Stimulated activated CD4-positive, alpha-beta T cell treated with anti-CD3 and anti-CD28 coated beads, TNF-alpha, amount 100 ng/mL, for 4 hours (primary cell): Measurements from ENCODE around the gene PSMG4.

ENCODE experiments used
- DNase-seq, 3 experiments: peaks; one replicate each; pipeline ENCODE4 v3.0.0-alpha.2; 2020; ENCODE audit warnings: low read depth in 3 of 3

Gene PSMG4

DNA sequence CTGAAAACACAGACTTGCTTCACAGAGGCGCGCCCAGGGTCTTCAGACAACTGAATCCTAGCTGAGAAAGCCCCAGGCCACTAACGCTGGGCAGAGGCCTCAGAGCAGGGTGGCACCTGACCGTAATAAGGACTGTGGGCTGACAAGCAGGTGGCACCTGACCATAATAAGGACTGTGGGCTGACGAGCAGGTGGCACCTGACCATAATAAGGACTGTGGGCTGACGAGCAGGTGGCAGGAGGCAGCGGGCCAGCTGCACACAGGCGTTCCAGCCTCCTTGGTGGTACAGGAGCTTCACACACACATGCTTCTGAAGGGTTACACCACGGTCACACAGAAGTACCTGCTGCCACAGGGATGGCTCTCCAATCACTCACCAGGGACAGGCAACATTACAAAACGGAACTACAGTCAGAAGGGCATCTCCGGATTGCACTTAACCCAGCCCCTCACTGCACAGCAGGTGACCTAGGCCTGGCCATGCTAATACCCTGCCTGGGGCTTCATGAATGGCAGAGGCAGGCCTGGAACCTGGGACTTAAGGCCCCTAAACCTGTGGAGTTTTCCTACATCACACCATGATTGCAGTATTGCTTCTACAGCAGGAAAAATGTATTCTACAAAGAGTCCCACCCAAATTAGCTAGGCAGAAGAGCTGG lies 50.8 kb downstream of the PSMG4 start:
- no peak for DNase-seq

DNA sequence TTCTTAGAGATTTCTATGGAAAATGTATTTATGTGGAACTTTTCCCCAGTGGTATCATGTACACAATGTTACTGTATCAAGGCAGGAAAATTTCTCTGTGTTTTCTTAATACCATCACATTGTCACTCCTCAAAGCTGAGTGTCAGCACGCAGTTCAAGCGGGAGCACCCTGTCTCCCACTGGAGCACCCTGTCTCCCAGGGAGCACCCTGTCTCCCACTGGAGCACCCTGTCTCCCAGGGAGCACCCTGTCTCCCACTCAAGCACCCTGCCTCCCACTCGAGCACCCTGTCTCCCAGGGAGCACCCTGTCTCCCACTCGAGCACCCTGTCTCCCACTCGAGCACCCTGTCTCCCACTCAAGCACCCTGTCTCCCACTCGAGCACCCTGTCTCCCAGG lies 51.3 kb downstream of the PSMG4 start:
- DNase-seq, result no peak

DNA sequence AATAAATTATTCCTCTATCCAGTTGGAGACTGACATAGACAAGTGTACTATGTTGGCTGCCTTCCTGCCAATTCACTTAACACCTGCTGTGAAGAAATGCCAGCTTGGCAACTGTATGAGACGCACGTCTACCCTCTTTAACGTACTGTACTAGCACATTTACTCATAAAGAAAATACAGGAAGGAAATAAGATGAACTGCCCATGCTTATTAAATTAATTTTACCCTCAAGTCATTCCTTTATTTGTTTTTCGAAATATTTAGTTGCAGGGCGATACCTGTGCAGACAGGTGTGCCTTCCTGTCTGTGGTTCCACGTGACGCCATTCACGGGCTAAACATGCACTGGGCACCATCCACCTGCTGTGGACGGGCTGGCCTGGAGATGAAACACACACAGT lies 52.0 kb downstream of the PSMG4 start:
- DNase-seq, result no peak

DNA sequence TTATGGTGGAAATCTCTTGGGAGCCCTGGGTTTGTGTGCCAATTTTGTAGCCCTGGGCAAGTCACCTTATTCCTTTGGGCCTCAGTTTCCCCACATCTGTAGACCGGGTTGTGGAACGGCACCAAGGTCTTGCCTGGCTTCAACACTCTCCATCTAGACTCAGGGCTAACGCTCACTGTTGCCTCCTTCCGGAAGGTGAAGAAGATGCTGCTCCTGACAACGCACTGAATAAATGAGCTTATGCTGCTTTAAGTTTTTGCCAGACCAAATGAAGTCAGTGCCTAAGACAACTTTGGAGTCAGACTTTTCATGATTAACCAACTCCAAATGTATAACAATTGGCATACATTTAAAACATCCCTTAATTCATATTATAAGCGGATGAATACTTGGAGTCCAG lies 53.1 kb downstream of the PSMG4 start:
- no peak for DNase-seq

DNA sequence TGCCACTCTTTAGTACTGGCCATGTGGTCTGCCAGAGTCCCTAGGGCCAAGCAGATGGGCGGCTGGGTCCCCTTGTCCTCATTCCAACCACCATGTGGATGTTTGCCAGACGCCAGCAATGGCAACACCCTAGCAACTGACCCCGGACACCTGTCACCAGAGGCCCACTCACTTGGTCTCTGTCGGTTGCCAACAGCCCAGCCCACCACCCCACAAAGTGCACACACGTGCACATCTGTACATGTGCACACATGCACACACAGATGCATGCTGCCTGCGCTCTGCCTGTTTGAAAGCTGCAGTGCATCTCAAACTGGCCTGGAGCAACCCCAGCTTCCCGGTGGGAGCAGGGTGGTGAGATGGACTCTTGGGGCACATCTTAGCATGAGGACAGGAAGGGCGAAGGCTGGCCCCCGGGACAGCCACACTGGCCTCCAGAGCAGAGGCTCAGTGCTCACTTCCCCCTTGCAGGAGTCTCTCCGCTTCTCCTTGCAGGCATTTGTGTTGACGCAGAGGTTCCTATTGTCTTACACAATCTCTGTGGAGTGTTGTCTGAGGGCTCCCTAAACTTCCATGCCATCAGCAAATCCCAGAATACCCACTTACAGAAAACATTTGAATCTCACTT lies 54.0 kb downstream of the PSMG4 start:
- DNase-seq, result no peak

DNA sequence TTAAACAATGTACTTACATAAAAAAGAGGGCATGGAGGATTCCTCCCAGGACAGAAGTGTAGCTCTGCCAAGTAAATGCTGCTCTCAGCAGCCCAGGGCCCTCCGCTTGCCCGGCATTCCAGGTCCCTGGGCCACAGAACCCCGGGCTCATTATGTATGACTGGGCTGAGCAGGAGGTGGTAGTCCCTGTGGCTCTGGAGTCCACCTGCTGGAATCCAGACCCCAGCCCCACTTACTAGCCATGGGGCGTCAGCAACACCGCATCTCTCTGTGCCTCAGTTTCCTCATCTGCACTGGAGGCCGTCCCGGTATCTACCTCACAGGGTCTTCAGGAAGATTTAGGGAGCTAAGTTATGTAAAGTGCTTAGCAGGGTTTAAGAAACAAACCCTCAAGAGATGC lies 55.4 kb downstream of the PSMG4 start:
- no peak for DNase-seq

DNA sequence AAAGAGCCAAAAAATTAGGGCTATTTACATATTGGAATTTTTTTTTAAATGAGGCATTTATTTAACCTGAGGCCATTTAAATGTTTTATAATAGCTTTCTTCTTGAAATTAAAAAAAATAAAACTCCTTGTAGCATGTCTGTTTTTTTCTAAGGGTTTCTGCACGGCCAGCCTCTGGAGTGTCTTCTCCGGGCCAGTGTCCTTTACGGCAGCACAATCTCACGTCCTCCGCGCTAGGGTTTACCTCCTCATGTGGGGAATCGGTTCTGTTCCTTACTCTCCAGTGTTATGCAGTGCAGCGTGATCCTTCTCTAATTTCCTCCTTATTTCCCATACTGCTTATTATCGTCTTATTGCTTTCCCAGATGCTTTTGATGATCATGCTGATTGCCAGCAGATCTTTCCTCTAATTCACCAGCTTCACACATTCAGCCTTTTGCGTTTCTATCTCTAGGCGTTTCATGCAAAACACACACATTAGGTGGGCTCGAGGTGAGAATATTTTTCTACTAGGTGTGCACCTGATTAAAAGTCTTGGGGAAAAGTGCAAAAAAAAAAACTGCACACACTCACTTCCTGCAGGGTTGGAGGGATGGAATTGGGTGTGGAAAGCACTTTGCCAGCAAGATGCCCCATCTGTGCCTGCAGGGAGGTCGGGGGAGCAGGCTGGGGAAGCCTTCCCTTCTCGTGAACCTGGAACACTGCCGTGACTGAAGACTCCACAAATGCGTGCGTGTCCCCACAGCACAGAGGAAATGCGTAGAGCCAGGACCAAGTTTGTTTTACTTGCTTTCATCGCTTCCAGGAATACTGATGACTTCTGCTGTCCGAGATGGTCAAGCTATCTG lies 56.1 kb downstream of the PSMG4 start:
- no peak for DNase-seq

DNA sequence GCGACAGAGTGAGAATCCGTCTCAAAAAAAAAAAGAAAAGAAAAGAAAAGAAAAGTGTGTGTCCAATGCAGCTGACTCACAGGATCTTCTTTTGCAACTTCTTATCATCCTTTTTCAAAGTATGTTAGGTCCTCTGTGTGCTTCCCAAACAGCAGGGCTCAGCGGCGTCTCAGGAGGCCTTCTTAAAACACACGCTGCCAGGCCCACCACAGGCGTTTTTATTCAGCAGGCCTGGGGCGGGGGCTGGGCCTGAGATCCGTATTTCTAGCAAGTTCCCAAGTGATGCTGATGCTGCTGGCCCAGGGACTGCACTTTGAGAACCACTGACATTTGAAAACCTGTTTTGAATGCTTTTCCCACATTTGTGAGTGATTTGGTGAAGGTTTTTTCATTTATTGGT lies 57.1 kb downstream of the PSMG4 start:
- DNase-seq, result no peak

DNA sequence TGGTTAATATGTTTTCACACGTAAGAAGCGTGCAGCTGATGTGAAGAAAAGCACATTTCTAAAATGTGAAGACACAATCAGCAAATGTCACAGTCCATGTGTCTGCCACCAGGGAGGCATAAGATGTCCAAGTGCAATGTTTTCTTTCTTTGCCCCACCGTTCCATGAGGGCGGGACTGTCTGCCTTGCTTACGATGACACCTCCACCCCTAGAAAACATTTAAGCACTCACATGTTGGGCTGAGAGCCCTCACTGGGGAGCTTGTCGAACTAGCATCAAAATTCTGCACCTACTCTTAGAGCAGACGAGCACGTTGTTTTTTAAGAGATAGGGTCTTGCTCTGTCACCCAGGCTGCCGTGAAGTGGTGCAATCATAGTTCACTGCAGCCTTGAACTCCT lies 57.6 kb downstream of the PSMG4 start:
- no peak for DNase-seq

DNA sequence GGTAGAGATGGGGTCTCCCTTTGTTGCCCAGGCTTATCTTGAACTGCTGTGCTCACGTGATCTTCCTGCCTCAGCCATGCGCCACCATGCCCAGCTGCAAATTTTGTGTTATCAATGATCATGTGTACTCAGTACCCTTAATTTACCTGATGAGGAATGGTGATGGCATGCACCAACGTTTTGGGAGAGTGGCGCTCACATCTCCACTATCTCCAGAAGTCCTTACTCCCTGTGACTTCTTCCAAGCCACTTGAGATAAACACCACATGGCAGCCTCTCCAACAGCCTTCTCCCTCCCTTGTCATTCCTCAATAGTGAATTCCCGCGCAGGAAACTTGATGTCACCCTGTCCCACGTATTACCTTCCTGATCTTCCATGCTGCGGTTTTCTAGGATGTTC lies 58.1 kb downstream of the PSMG4 start:
- DNase-seq, result no peak
